GM12891 (cell line): ENCODE measurements around the gene SORCS2.

Experiments
- DNase-seq: peaks from one replicate; pipeline ENCODE4 v3.0.0; 2011; ENCODE audit warnings: low spot score; ENCODE audit not compliant: insufficient read length
- FAIRE-seq: peaks from 2 replicates; lab custom pipeline; 2011; peaks lifted over from hg19 to GRCh38; lab: Jason Lieb, UNC
- PAX5 ChIP-seq: IDR thresholded peaks from 2 replicates; pipeline ENCODE4 v1.6.1; 2011; ENCODE audit warnings: low read length, moderate library complexity, mild to moderate bottlenecking; ENCODE audit not compliant: insufficient read depth, severe bottlenecking
- POLR2A ChIP-seq: IDR thresholded peaks from 2 replicates; pipeline ENCODE4 v1.6.1; 2011; ENCODE audit warnings: low read depth, low read length, control low read depth
- POLR2AphosphoS5 ChIP-seq: IDR thresholded peaks from 2 replicates; pipeline ENCODE4 v1.6.1; 2011; ENCODE audit warnings: low read depth, low read length, control low read depth
- POU2F2 ChIP-seq: IDR thresholded peaks from 2 replicates; pipeline ENCODE4 v1.6.1; 2011; ENCODE audit warnings: low read depth, mild to moderate bottlenecking, control low read depth, low read length, moderate library complexity
- SPI1 ChIP-seq: IDR thresholded peaks from 2 replicates; pipeline ENCODE4 v1.6.1; 2011; ENCODE audit warnings: low read depth, low read length, control low read depth
- TAF1 ChIP-seq: IDR thresholded peaks from 2 replicates; pipeline ENCODE4 v1.6.1; 2011; ENCODE audit warnings: low read depth, low read length, control low read depth

The SORCS2 gene

GRCh38 chr4:7260569-7260968 lies 68.2 kb downstream of the SORCS2 start:
- no peak for DNase-seq
- FAIRE-seq, result no peak
- TF ChIP-seq POLR2A, result no peak
- no peak for TF ChIP-seq POU2F2
- no peak for TF ChIP-seq TAF1
- TF ChIP-seq PAX5, result no peak
- TF ChIP-seq SPI1, result no peak
- no peak for TF ChIP-seq POLR2AphosphoS5

- DNase-seq (no peak), FAIRE-seq (no peak)
- TF ChIP-seq PAX5, result no peak
- TF ChIP-seq POU2F2, result no peak
- no peak for TF ChIP-seq POLR2A
- no peak for TF ChIP-seq SPI1
- TF ChIP-seq TAF1, result no peak
- no peak for TF ChIP-seq POLR2AphosphoS5
Observed at GRCh38 chr4:7261087-7261486, 68.7 kb downstream of the SORCS2 start.

- FAIRE-seq (no peak), DNase-seq (no peak)
- TF ChIP-seq SPI1 (no peak), TAF1 (no peak)
Observed at GRCh38 chr4:7261536-7261935, 69.2 kb downstream of the SORCS2 start.

DNA sequence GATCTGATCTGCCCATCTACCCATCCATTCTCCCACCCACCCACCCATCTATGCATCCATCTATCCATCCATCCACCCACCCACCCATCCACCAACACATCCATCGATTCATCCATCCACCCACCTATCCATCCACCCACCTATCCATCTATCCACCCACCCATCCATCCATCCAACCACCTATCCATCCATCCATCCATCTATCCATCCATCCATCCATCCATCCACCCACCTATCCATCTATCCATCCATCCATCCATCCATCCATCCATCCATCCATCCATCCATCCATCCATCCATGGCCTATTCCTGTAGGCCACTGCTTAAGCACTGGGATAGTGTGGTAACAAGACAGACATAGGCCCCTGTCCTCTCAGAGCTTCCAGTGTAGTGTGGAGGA lies 69.8 kb downstream of the SORCS2 start:
- no peak for TF ChIP-seq PAX5
- TF ChIP-seq POU2F2, result no peak
- no peak for TF ChIP-seq POLR2A
- TF ChIP-seq SPI1, result no peak
- no peak for TF ChIP-seq POLR2AphosphoS5
- TF ChIP-seq TAF1, result no peak
- FAIRE-seq, result no peak

DNA sequence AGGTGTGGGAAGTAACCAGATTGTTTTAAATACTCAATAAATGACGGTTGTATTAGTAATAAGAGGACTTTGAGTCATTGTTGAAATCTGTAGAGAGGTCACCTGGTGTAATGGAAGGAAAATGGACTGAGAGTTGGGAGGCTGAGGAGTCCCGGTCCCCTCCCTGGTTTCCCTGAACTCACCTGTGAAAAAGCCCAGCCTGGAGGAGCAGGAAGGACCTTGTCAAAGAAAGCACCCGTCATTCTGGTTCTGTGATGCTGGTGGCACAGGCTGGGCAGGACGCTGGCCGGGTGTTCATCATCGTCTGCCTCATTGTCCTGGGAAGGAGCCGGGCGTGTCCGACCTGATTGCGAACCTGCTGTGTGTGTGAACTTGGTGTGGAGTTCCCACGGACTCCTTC lies 70.8 kb downstream of the SORCS2 start:
- no peak for TF ChIP-seq TAF1
- no peak for TF ChIP-seq SPI1
- TF ChIP-seq POU2F2, result no peak
- TF ChIP-seq POLR2AphosphoS5, result no peak
- DNase-seq (no peak), FAIRE-seq (no peak)

More for the DNA sequence above, 69.8 kb downstream of the SORCS2 start:
- no peak for DNase-seq

DNA sequence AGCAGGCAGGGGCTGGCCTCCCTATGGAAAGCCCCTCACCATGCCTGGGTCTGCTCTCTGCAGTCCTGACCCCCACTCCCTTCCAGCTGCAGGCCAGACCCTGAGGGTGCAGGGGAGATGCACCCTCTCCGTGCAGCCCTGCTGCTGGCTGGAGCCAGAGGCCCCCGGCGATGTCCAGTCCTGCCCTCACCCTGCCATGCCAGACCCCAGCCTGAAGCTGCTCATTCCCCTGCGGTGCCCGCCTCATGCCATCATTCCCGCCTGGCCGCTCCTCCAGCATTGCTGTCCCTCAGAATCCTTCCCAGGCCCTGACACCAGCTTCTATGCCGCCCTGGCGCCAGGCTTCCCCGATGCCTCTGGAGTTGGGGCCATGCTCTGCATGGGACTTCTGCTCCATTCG lies 72.4 kb downstream of the SORCS2 start:
- no peak for DNase-seq
- no peak for FAIRE-seq
- TF ChIP-seq POLR2A, result no peak
- TF ChIP-seq PAX5, result no peak
- TF ChIP-seq POLR2AphosphoS5, result no peak
- TF ChIP-seq TAF1, result no peak
- no peak for TF ChIP-seq SPI1
- TF ChIP-seq POU2F2, result no peak

GRCh38 chr4:7266525-7267292 lies 74.4 kb downstream of the SORCS2 start:
- TF ChIP-seq PAX5 (no peak), POLR2AphosphoS5 (no peak), TAF1 (no peak), POLR2A (no peak), POU2F2 (no peak), SPI1 (no peak)
- FAIRE-seq (no peak), DNase-seq (no peak)

- DNase-seq (no peak), FAIRE-seq (no peak)
- TF ChIP-seq TAF1, result no peak
- TF ChIP-seq POLR2AphosphoS5, result no peak
- TF ChIP-seq POLR2A, result no peak
- TF ChIP-seq POU2F2, result no peak
- no peak for TF ChIP-seq PAX5
- no peak for TF ChIP-seq SPI1
Observed at GRCh38 chr4:7267829-7268228, 75.5 kb downstream of the SORCS2 start.

DNA sequence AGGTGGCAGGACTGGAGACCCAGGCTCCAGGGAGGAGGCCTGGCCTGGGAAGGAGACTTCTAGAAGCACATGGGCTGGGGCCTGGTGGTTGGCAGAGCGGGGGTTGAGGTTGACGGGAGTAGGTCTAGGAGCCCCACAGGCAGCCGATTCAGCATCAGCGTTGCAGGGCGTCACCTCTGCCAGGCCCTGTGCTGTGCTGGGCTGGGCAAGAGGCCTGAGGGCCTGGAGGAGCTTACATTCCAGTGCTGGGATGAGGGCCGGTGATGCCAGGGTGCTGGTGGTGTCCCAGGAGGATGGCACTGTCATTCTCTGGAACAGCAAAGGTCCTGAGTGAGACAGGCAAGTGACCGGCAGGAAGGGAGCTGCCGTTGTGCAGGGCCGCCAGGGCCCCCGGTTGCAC lies 76.6 kb downstream of the SORCS2 start:
- FAIRE-seq, result no peak
- no peak for DNase-seq
- TF ChIP-seq SPI1 (no peak), PAX5 (no peak), POLR2A (no peak), POU2F2 (no peak), TAF1 (no peak), POLR2AphosphoS5 (no peak)

GRCh38 chr4:7270121-7270520 lies 77.8 kb downstream of the SORCS2 start:
- FAIRE-seq (no peak), DNase-seq (no peak)
- no peak for TF ChIP-seq POLR2AphosphoS5
- TF ChIP-seq TAF1, result no peak
- no peak for TF ChIP-seq PAX5
- no peak for TF ChIP-seq SPI1
- TF ChIP-seq POLR2A, result no peak
- TF ChIP-seq POU2F2, result no peak
